HG02884 (cell line): ENCODE results near the gene ATP6V1B1.

Source experiments
- ATAC-seq: cut with Tn5 transposase; IDR thresholded peaks from one replicate; pipeline ENCODE4 v1.9.1; 2021; ENCODE audit warnings: mild to moderate bottlenecking, moderate library complexity; ENCODE audit not compliant: unreplicated experiment

ATP6V1B1 gene

DNA sequence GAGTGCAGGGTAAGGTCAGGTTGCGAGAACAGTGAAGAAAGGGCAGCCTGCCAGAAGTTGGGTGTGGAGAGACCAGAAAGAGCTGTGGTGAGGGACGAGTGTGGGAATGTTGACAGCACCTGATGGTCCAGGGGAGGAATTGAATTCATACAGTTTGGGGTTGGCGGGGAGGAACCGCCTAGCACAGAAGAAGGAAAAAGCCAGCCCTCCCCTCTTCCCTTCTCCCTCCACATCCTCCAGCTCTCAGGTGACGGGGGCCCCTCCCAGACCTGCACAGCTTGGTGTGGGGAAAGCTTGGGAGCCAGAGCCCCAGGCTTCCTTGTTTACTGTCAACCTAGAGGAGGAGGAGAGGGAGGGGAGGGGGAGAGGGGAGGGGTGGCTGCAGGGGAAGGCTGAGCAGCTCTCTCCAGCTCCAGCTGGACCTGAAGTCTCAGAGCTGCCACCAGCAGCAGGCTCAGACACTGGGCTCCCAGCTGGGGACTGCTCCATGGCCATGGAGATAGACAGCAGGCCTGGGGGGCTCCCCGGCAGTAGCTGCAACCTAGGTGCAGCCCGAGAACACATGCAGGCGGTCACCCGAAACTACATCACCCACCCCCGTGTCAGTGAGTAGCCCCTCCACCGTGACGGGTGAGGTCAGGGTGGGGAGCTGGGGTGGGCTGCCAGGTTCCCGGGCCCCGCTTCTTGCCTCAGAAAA lies at the start of gene ATP6V1B1:
Gene ATP6V1B1, plus strand, starts transcription at position 433 of the 697 bp plus-strand sequence. Its CDS starts 55 bp downstream, at position 488.
- ATAC-seq = no peak

DNA sequence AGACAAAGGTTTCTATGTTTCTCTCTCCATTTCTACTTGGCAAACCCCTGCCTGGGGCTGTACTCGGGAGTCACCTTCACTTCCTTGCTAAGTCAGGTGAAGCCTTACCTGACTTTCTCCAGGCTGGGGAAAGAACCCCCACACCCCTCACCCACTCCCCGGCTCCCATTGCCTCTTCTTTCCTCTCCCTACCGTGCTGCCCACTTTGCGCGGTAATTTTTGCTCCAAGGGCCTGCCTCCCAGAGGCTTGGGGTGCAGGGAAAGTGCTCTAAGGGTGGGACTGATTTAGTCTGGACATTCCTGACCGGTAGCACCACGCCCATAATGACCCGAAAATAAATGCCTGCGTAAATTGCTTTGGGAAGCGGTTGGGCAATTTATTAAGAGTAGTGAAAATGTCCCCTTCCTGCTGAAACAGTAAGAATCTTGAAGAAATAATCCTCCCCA lies 49.1 kb upstream of the ATP6V1B1 start:
- no peak for ATAC-seq

DNA sequence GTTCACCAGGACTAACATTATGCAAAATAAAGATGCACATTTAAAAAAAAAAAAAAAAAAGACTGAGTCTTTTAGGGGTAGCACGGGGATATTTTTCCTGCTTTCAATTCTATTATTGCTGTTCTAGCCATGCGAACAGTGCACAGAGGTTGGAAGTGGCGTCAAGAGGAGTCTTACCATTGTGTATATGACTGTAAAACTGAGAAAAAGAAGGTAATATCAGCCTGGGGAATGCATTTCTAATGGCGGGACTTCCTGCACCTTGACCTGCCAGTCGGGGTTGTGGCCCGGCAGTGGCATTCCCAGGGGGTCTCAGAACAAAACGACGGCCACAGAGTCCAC lies 48.5 kb upstream of the ATP6V1B1 start:
- no peak for ATAC-seq

DNA sequence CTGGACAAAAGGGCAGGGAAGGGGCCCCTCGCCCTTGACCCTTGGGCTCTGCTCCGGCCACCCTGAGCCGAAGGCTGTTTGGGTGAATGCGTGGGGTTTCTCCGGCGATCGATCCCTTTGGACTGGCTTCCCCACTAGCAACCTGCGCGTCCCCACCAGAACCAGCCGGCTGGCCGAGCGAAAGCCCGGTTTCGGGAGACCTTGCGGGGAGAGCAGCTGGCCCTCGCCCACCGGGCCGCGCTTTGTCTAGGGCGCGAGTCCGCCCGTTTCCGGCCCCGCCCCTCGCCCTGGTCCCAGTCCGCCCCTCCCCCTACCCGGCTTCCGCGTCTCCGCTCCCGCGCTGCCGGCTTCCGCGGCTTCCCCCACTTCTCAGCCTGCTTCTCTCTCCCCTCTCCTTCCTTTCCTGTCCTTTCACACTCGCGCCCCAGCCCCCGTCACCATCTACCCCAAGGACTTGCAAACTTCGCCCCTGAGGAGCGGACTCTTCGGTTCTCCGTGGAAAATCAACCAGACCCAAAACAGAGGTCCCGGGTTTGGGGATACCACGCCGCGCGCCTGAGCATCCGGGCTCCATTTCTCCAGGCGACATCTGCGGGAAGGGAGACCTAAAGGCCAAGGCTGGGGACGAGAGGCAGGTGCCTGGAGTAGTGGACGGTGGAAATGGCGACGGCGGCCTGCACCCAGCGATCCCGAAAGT lies 48.0 kb upstream of the ATP6V1B1 start:
- no peak for ATAC-seq

DNA sequence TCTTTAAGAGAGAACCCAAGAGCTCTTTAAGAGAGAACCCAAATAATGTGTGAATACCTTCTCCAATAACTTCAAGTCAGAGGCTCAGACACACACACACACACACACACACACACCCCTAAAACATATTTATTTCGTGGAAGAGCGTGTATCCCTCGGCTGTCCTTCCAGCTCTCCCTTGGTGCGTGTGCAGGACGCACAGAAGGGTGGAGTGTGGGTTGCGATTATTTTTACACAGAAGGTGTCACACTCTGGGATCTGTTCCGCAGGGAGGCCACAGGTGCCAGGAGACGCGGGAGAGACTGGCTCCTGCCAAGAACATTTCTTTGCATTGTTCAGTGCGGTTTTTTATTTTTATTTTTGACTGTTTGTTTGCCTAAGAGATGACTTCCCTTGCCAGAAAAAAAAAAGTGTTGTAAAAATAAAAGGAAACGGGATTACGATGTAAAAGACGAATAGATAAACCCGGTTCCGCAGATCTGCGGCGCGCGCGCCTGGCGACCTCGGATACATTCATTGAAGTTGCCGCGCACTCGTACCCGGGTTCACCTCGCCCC lies 47.3 kb upstream of the ATP6V1B1 start:
- ATAC-seq = no peak

DNA sequence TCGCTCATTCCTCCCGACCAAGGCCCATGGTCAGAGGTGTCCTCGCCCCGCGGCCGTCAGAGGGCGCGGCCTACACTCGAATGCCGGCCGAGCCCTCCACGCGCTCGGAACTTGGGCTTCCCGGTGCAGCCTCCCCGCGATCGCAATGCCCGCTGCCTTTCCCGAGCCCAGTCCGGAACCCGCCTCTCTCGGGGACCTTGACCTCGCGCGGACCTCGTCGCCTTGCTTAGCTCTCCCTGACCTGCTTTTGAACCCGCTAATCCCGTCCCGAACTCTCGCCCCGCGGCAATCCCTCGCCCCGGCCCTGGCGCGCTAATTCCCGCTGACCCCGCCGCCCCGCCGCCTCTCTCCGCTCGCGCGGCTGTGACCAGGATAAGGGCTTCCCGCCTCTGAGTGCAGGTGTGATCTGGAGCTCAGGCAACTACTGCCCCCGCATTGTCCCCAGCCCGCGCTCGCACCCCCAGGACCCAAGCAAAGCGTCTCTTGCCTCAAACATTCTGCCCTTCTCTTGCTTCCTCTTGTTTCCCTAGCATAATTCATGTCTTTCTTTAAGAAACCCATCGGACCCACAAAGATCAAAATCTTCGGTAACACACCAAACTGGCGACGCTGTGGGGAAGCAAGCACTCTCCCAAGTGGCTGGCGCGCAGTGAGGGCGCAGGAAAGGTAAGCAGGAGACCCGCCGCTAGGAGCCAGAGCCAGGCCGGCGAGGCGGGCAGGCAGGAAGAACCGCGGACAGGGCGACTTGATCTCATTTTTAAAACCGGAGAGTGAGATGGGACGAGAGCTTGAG lies 46.6 kb upstream of the ATP6V1B1 start:
- ATAC-seq = no peak

DNA sequence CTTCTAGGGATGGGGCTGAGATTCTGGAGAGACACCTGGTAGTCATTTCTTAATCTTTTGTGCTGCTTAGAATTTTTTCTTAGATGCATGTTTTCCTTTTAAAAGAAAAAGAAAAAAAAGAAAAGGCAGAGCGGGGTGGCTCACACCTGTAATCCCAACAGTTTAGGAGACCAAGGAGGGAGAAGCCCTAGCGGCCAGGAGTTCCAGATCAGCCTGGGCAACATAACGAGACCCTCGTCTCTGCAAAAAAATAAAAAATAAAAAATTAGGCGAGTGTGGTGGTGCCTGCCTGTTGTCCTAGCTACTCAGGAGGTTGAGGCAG lies 46.0 kb upstream of the ATP6V1B1 start:
- no peak for ATAC-seq

DNA sequence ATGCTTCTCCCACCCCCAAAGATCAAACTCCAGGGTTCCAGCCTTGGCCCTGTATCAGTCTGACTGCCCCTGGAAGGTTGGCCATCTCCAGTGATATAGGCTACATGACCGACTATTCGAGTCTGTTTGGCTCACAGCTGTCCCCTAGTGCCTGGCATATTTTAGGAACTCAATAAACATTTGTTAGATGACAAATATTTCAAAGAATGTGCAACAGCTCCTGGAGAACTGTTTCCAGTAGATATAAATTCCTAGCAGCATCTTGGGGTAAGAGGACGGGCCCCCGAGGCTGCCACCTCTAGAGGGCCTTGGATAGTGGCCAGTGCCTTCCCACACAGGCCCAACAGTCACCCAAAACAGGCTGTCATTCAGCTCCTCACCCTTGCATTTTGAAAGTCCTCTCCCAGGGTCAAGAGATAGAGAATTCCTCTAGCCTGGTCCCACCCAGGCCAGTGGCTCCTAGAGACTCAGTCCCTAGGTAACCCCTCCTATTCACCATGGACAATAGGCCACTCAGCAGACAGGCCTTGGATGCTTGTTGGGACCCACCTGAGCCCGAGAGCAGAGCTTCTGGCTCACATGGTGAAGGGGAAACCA lies 45.1 kb upstream of the ATP6V1B1 start:
- no peak for ATAC-seq

DNA sequence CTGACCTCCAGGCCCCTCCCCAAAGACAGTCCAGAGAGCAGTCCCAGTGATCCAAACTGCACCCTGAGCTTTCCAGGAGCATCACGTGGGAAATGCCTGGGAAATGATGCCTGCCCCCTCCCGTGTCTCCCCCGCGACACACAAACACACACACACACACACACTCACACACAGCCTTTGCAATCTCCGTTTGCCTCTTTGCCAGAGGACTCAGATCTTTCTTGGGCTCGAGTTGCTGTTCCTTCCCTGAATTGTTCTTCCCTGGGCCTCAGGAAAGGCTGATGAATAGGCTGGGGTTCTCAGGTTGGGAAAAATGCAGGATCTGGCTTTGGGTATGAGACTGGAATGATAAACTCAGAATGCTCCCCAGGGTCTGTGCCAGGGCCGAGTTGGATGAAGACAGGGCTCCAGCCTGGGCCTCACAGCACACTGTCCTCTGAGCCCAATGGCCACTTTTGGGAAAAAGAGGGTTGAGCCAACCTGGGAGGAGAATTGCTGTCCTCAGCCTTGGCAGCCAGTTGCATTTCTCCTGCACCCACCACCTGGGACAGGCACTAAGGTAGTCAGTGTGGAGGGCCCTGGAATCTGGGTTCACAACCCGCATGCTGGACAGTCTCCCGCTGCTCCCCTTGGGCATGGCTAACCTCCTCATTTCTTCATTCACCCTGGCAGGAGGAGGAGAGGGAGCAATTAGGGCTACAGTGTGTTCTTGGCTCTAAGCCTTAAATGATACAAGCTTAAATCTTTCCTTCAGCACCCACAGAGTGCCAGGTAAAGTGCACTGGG lies 43.9 kb upstream of the ATP6V1B1 start:
- ATAC-seq = no peak

DNA sequence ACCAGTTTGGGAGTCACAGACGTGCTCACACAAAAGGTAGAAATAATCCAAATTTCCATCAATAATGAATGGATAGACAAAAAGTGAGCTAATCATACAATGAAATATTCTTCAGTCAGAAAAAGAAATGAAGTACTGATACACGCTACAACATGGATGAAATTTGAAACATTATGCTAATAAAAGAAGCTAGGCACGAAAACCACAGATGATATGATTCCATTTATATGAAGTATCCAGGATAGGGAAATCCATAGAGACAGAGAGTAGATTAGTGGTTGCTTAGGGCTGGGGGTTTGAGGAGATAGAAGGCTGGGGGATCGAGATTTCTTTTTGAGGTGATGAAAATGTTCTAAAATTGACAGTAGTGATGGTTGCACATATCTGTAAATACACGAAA lies 43.0 kb upstream of the ATP6V1B1 start:
- ATAC-seq = no peak

DNA sequence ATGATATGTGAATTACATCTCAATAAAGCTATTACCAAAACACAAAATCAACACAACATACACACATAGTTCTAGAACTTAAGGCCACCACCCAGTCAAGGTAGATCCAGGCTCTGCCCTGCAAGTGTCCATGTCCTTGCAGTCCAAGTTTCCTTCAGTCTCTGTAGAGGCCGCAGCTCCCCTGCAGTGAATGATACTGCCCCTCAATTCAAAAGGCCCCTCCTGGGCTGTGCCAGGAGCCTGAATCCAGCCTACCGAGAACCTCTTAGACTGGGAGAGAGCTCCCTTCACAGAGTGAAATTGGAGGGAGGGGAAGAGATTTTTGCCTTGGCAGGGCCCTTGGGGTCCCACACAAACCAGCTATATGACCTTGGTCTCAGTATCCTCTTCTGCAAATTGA lies 42.5 kb upstream of the ATP6V1B1 start:
- no peak for ATAC-seq

DNA sequence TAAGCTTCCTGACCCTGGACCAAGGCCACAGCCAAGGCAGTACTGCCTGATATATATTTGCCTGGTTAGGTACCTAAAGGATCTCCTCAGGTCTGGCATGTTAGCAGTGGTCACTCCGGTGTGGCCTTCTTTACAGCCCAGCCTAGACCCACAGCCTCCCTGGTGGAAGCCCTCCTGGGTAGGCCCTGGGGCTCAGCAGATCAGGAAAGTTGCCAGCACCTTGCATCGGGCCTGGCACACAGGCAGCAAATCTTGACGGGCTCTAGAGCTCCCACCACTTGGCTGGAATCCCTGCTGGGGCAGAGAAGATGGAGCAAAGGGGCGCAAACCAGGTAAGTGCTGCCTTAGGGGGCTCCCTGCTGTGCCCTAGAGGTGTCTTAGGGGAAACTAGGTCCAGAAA lies 40.9 kb upstream of the ATP6V1B1 start:
- ATAC-seq = no peak

DNA sequence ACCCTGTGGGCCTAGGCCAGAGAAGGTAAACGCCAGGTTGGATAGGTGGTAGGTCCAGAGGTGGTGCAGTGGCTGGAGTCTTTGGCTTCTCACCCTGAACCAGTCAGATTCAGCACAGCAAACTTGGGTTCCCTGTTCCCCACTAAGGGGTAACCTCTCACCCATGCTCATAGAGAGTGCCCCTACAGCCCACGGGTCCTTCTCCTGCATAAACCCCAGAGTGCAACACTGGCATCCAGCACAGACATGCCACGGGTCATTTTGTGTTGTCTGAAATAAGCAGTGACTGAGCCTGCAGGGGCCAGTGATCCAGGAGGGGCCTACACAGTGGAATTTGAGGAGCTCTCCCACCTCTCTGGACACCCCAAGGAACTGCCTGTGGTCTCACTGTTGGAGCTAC lies 40.5 kb upstream of the ATP6V1B1 start:
- no peak for ATAC-seq

DNA sequence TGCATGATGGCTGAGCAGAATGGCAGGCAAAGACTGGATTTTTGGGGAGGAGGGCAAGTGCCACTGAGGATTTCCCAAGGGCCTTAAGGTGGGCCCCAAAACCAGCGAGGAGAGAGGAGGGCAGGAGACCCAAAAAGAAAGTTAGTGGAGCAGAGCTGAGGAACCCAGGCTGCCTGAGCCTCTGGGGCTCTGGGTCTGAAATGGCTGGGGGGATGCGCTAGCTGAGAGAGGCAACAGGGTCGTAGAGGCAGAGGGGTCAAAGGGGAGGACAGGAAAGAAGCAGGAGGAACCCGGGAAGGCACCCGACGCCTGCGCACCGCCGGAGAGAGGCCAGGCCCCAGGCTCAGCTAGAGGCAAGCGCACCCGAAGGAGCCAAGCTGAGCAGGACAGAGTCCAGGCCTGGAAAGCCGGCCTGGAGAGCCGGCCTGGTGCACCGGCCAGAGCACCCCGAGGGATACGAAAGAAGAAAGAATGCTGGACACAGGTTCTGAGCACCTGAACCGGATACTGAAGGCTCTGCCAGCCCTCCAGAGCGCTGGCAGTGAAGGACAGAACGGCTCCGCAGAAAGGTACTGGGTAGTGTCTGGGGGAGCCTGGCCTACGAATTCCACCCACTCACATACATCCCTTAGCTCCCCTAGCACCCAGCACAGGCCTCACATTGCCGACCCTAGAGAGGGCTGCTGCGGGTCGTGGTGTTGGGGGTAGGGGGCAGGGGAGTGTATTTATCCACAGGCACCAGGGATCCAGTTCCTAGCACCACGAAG lies 39.5 kb upstream of the ATP6V1B1 start:
- no peak for ATAC-seq

DNA sequence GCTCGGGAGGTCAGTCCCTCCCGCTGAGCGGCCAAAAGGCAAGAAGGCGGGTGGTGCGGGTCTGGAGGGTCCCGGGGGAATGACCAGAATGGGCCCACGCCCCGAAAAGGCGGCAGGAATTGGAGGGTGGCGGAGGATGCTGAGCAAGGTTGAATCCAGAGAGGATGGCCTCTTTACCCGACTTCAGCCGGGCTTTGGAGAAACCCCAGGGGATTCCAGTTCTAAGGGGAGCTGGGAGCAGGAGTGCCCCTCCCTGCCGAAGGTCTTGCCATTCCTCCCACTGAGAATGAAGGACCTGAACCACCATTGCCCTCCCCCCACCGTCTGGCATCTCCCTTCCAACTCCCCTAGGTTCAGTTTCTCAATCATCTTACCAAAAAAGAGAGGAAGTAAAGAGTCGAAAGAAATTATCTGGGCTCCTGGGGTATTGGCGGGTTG lies 38.9 kb upstream of the ATP6V1B1 start:
- ATAC-seq = no peak

DNA sequence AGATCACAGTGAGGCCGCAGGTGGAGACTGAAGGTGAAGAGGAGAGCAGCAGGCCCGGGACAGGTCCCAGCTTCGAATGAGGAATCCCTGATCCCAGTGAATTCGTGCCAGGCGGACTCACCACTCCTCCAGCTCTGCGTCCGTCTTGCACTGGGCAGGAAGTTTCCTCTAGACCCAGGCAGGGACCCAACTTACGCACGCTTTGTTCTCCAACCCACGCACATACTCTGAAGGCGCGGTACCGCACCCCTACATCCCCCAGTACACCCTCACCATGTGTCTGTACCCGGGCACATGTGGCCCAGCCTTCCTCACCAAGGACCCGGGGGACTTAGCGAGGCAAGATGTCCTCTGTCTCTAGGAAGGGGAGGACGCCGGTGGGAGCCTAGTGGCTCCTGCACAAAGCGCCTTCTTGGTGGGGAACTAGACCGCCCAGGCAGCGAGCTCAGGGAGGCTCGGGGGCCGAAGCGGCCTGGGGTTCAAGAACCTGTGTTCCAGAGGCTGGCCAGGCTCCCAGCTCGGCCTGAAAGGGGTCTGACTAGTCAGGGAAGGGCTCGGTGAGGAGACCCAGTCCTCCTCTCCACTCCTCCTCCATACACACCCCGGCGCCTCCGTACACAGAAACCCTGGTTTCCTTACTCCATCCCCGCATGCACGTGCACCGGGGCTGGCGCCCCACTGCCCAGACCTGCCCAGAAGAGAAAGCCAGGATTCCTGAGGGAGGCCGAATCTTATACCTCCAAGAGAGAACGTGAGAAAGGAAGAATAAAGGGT lies 38.3 kb upstream of the ATP6V1B1 start:
- ATAC-seq = no peak

DNA sequence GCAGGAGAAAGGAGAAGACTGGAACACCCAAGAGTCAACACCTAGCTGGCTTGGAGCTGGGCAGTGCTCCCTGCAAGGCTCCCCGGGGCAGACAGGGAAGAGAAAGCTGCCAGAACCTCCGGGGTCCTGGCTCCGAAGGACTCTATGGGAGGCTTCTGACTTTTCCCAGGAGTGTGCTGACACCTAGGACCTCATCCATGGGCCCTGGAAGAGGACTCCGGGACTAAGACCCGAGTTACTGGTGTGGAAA lies 37.8 kb upstream of the ATP6V1B1 start:
- no peak for ATAC-seq

DNA sequence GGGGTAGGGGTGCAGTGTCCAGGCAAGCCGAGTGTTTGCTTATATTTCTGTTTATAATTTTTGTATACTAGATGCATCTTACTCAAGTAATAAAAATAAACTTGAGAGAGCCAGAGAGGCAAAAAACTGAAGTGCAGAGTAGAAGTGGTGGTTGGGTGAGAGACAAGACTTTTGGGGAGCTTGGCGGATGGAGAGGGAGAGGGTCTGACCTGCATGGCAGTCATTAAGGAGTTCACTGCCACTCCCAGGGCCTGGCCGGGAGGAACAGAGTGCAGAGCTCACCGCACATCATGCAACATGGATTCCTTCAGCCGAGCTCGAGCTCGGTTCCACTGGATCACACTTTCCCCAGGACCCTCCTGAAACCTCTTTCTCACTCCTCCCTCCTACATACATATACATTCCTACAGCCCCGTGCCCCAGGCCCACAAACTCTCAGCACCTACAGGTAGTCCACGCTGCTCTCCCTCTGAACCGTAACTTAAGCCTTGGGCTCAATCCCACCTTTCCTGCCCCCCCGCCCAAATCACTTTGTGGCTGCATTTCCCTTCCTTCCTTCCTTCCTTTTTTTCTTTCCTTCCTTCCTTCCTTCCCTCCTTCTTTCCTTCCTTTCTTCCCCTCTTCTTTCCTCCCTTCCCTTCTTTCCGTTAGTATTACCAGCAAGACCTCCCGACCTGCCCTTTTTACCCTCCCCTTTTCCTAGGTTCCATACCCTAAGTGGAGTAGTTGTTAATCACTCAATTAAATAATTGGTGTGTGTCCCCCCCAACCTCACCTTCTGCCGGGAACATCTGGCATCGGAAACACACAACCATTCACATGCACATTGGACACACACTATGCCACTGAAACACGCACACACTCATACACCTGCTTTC lies 37.1 kb upstream of the ATP6V1B1 start:
- ATAC-seq = no peak
